ENCODE data around the gene MICAL3.
"Not testable (repeated sequence)": the region's sequence is repeated elsewhere in the genome, so short reads cannot be mapped to it uniquely, and the experiment has no call there.

Gene MICAL3

DNA sequence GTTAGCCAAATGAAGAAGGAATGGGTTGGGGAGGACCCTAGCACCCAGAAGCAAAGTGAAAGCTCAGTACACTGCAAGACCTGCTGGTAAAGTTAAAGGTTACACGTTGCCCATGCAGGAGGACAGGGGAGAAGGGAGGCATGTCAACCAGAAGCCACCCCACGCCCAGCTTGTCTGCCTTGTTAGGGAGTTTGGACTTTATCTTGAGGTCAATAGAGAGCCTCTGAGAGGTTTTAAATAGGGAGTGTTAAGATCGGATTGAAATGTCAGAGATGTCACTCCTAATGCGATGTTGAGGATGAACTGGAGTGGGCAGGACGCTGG is 34.7 kb upstream of the MICAL3 start:
- TF ChIP-seq, protein P1, sequence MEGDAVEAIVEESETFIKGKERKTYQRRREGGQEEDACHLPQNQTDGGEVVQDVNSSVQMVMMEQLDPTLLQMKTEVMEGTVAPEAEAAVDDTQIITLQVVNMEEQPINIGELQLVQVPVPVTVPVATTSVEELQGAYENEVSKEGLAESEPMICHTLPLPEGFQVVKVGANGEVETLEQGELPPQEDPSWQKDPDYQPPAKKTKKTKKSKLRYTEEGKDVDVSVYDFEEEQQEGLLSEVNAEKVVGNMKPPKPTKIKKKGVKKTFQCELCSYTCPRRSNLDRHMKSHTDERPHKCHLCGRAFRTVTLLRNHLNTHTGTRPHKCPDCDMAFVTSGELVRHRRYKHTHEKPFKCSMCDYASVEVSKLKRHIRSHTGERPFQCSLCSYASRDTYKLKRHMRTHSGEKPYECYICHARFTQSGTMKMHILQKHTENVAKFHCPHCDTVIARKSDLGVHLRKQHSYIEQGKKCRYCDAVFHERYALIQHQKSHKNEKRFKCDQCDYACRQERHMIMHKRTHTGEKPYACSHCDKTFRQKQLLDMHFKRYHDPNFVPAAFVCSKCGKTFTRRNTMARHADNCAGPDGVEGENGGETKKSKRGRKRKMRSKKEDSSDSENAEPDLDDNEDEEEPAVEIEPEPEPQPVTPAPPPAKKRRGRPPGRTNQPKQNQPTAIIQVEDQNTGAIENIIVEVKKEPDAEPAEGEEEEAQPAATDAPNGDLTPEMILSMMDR (IDR thresholded peaks at IDR 0.05; ENCODE audit: low read depth, low read length, missing control alignments), result no peak
- H3K4me3 ChIP-seq (replicated peaks; ENCODE audit: low read depth, low read length), result no peak overlapping the region
- no peak for DNase-seq (ENCODE audit: extremely low read depth, low read depth)

DNA sequence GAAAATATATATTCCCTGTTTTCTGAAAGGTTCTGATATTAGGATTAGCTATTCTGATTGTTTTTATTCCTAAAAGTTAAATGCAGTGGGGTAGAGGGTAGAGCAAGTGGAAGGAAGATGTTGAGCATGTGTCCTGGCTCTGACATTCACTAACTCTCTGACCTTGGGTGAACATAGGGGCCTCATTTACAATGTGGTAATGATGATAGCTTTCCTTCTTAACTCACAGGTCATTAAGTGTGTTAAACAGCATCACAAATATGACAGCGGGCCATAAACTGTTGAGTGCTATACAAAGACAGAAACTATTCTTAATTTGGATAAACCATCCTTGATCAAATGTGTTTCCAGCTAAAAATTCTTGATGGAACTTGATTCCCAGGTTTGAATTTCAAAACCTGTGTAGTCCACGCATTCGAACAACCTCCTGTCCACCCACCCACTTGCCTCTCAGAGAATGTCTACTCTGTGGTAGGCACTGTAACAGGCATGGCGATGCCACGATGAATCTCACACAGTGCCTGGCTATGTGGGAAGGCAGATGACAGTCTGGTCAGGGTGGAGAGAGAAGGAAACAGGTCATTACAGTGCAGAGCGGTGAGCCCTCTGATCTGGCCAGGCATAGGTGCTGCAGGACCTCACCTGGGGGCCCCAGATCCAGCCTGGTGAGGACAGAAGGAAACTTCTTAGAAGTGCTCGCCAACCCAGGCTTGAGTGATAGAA is 34.2 kb upstream of the MICAL3 start:
- H3K4me3 ChIP-seq (replicated peaks; ENCODE audit: low read depth, low read length), result no peak overlapping the region
- TF ChIP-seq, protein P1 (IDR thresholded peaks at IDR 0.05; ENCODE audit: low read depth, low read length, missing control alignments), result no peak
- DNase-seq (ENCODE audit: extremely low read depth, low read depth), result no peak

DNA sequence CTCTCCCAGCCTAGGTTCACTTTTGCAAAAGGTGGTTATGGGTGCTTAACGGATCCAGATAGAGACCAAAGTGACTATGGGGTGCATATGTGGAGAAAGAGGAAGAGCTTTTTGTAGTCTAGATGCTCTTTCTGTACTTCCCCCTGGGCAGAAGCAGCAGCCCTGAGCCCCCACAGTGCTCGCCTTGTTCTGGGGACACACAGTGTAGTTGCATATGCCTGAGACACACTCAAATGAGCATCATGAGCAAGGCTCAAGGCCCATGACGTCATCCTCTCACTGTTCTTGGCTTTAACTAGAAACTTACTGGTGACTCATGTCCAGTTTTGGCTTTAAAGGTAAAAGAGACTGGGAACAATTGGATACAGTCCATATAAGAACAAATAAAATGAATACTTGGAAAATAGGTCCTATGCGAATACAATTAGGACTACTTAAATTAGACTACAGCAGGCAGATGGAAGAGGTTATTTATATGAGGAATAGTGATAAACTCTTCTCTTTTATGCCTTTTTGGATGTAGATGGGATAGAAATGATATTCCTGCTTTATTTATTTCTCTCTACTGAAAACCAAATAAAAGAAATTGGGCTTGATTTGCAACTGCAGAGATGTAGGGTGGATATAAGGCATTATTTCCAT is 33.3 kb upstream of the MICAL3 start:
- no peak overlapping the region for H3K4me3 ChIP-seq (replicated peaks; ENCODE audit: low read depth, low read length)
- DNase-seq (ENCODE audit: extremely low read depth, low read depth), result peak; percentile 96
- TF ChIP-seq, protein P1 (IDR thresholded peaks at IDR 0.05; ENCODE audit: low read depth, low read length, missing control alignments), result no peak

DNA sequence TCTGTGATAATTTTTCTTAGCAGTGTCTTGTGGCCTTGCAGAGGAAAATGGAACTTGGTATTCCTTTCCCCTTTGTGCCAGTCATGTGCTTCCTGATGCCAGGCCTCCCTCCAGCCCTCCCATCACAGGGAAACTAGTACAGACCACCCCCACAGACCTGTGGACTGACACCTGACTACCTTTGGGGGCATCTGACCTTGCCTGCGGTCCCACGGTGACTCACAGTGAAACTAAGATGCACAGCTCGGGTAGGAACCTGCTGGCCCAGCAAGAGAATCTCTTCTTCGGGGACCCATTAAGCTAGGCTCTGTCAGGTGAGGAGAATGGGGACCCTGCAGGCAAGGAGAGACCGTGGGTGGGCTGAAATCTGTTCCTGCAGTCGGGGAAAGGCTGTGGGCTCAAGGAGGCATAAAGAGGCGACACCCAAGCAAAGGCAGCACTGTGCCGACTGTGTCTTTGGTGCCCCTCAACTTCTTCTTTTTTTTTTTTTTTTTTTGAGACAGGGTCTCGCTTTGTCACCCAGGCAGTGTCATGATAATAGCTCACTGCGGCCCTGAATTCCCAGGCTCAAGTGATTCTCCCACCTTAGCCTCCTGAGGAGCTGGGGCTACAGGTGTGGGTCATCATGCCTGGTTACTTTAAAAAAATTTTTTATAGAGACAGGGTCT is 32.6 kb upstream of the MICAL3 start:
- TF ChIP-seq, protein P1 (IDR thresholded peaks at IDR 0.05; ENCODE audit: low read depth, low read length, missing control alignments), result no peak

DNA sequence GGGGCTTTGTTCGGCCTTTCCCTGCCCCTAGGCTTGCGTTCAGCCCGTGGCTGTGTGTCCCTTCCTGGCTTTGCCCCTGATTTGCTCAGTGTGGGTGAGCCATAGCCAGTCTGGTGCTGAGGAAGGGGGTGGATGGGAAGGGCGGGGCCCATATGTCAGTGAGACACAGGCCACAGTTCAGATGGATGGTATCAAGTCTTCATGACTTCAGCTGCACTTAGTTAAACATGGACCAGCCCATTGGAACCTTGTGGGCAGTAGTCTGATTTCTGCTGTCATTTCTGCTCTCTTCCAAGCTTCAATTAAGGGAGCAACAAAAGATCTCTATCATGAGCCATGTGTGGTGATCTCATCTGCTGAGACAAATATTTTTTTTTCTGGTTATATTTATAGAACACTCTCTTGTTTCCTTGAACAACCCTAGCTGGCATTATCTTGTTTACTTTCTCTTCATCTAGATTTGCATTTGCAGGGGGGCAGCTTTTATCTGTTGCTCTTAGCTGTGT is 31.9 kb upstream of the MICAL3 start:
- TF ChIP-seq, protein P1 (IDR thresholded peaks at IDR 0.05; ENCODE audit: low read depth, low read length, missing control alignments), result no peak
- no peak overlapping the region for H3K4me3 ChIP-seq (replicated peaks; ENCODE audit: low read depth, low read length)
- peak; percentile 52 for DNase-seq (ENCODE audit: extremely low read depth, low read depth)

More for the DNA sequence above, 32.6 kb upstream of the MICAL3 start:
- DNase-seq (ENCODE audit: extremely low read depth, low read depth), result no peak
- H3K4me3 ChIP-seq (replicated peaks; ENCODE audit: low read depth, low read length), result no peak overlapping the region

DNA sequence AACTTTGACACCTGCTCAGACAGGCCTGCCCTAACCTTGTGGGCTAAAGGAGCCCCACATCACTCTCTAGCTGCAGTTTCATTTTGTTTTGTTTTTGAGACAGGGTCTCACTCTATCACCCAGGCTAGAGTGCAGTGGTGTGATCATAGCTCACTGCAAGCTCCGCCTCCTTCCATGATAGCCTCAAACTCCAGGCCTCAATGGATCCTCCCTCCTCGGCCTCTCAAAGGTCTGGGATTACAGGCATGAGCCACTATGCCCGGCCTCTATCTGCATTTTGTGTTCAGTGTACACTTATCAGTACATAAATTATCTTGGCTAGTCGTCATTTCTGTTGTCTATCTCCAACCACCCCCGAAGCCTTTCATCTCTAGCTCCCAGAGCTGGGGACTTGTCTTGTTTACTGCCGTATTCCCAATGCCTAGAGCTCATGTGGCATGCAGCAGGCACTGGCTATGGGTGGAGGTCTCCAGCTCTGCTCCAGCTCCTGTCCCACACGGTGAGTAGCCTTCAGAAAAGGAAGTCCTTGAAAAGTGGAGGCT is 31.3 kb upstream of the MICAL3 start:
- no peak for DNase-seq (ENCODE audit: extremely low read depth, low read depth)
- TF ChIP-seq, protein P1 (IDR thresholded peaks at IDR 0.05; ENCODE audit: low read depth, low read length, missing control alignments), result no peak
- H3K4me3 ChIP-seq (replicated peaks; ENCODE audit: low read depth, low read length), result no peak overlapping the region

DNA sequence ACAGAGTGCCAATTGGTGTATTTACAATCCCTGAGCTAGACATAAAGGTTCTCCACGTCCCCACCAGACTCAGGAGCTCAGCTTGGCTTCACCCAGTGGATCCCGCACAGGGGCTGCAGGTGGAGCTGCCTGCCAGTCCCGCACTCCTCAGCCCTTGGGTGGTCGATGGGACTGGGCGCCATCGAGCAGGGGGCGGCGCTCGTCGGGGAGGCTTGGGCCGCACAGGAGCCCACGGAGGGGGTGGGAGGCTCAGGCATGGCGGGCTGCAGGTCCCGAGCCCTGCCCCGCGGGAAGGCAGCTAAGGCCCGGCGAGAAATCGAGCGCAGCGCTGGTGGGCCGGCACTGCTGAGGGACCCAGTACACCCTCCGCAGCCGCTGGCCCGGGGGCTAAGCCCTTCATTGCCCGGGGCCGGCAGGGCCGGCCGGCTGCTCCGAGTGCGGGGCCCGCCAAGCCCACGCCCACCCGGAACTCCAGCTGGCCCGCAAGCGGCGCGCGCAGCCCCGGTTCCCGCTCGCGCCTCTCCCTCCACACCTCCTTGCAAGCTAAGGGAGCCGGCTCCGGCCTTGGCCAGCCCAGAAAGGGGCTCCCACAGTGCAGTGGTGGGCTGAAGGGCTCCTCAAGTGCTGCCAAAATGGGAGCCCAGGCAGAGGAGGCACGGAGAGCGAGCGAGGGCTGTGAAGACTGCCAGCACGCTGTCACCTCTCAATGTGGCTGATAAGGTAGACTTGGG is 29.0 kb upstream of the MICAL3 start:
- H3K4me3 ChIP-seq (replicated peaks; ENCODE audit: low read depth, low read length); DNase-seq (ENCODE audit: extremely low read depth, low read depth): not testable (repeated sequence)

DNA sequence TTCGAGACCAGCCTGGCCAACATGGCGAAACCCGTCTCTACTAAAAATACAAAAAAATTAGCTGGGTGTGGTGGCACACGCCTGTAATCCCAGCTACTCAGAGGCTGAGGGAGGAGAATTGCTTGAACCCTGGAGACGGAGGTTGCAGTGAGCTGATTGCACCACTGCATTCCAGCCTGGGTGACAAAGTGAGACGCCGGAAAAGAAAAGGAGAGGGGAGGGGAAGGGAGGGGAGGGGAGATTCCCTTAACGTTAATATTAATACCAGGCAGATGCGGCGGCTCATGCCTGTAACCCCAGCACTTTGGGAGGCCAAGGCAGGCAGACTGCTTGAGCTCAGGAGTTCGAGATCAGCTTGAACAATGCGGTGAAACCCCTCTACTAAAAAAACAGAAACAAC is 26.8 kb upstream of the MICAL3 start:
- H3K4me3 ChIP-seq (replicated peaks; ENCODE audit: low read depth, low read length); DNase-seq (ENCODE audit: extremely low read depth, low read depth): not testable (repeated sequence)

All from HFF-Myc (cell line).